Effector memory CD8-positive, alpha-beta T cell (primary cell): ENCODE results near the gene LRRC34.

Source experiments
- ATAC-seq: fragments of 150-1000 bp; cut with Tn5 transposase; replicated peaks from 2 replicates; pipeline ENCODE4 v1.10.0; 2021; ENCODE audit warnings: mild to moderate bottlenecking, moderate library complexity
- DNase-seq, 3 experiments: peaks; one replicate each; pipeline ENCODE4 v3.0.0; 2021
- H3K27ac Mint-ChIP-seq, 2 donors: one replicate each; pipeline ENCODE4 v1.8.0; 2022; ENCODE audit warnings: mild to moderate bottlenecking in 2 of 2, mixed read lengths in 2 of 2, moderate library complexity in 2 of 2
- H3K27me3 Mint-ChIP-seq, 2 donors: one replicate each; pipeline ENCODE4 v1.8.0; 2022; ENCODE audit warnings: mixed read lengths in 2 of 2
- H3K36me3 Mint-ChIP-seq: one replicate; pipeline ENCODE4 v1.8.0; 2022; ENCODE audit warnings: mild to moderate bottlenecking, moderate library complexity, mixed read lengths; ENCODE audit not compliant: insufficient read depth
- H3K4me1 Mint-ChIP-seq, 2 donors: one replicate each; pipeline ENCODE4 v1.8.0; 2022; ENCODE audit warnings: low read depth in 2 of 2, mixed read lengths in 2 of 2
- H3K4me3 Mint-ChIP-seq, 2 donors: one replicate each; pipeline ENCODE4 v1.8.0; 2022; ENCODE audit warnings: mild to moderate bottlenecking in 2 of 2, mixed read lengths in 2 of 2, moderate library complexity in 2 of 2
- H3K9me3 Mint-ChIP-seq, 2 donors: one replicate each; pipeline ENCODE4 v1.8.0; 2022; ENCODE audit warnings: mixed read lengths in 2 of 2
- total RNA-seq, 9 experiments: gene quantifications; one replicate each; lab custom pipeline; 2026; lab: John Stamatoyannopoulos, UW

Gene LRRC34, protein sequence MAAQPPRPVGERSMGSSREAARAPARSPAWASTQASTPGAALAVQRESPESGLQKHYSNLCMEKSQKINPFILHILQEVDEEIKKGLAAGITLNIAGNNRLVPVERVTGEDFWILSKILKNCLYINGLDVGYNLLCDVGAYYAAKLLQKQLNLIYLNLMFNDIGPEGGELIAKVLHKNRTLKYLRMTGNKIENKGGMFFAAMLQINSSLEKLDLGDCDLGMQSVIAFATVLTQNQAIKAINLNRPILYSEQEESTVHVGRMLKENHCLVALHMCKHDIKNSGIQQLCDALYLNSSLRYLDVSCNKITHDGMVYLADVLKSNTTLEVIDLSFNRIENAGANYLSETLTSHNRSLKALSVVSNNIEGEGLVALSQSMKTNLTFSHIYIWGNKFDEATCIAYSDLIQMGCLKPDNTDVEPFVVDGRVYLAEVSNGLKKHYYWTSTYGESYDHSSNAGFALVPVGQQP
- 0 to 0.88 (median 0.34) reads per million in 9 experiments for total RNA-seq

DNA sequence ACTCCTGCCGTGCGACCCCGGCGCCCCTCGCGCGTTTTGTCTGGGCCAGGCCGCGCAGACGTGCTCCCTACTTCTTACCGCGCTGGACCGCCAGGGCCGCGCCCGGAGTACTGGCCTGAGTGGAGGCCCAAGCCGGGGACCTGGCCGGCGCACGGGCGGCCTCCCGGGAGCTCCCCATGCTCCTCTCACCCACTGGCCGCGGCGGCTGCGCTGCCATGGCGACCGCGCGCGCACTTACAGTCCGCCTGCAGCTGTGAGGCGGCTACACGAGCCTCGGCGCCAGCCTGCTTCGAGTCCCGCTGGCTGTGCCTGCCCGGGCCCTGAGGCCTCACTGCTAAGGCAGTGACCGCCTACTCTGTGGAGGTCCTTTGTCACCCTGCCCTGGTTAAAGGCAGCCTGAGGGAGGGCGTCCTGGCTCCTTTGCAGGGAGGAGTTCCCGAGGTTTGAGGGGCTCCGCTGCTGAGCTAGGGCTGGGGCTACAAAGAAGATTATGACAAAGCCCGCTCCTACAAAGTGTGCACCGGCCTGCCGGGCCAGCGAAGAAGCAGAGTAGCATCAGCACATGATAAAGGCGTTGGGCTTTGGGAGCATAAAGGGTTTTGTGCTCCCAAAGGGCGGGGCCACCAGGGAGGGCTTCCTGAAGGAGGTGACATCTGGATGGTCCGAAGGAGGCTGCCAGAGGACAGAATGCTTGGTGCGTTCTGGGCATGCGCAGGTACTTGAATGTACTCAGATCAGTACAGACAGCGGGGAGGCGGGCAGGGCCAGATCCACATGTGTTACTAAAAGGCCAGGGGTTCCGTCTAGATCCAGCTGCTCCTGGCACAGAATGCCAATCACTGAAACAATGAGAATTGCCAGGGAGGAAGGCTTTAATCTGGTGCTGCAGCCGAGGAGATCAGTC, at the start of gene LRRC34, which contains the start of gene LRRIQ4:
Gene LRRC34 (minus strand): TSS at position 573 of the 904 bp plus-strand sequence. CDS start 356 bp downstream, at position 217.
Gene LRRIQ4 (plus strand): TSS at position 539 of the 904 bp plus-strand sequence. CDS start 9,052 bp downstream, outside the sequence.
- ATAC-seq (peak; percentile 65), DNase-seq (peak; percentile 30 to 46 (median 31))
- H3K4me1 Mint-ChIP-seq = peaks cover 21 to 22% of the 10 kb centered on the region in 2 donors
- H3K4me3 Mint-ChIP-seq = peak within 1 kb of the TSS; percentile 89 to 92
- peaks cover 19% of the 10 kb centered on the region for H3K36me3 Mint-ChIP-seq
- H3K27ac Mint-ChIP-seq = peak within 1 kb of the TSS; percentile 73 to 89
- H3K9me3 Mint-ChIP-seq = peaks cover 0 to 6% of the 10 kb centered on the region in 2 donors
- peaks cover 3 to 19% of the 10 kb centered on the region in 2 donors for H3K27me3 Mint-ChIP-seq

DNA sequence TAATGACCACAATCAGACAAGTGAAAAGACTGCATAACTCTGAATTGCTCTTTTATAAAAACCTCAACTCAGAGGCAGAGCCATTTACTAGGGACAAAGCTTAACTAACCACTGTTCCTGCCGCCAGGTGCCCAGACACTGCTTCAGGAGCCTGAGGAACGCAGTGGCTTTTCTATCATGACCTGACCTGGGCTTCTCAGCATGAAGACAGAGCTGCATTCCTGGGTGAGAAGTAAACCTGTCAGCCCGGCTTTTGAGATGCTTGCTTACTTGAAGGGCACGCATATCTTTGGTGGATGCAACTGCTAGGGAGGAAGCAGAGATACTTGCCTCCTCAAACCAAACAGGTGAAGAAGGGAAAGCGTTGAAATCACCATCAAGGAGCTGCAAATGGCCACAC, 49.2 kb upstream of the LRRC34 start:
- Mint-ChIP-seq H3K9me3 (no peaks in the 10 kb centered on the region), H3K36me3 (no peaks in the 10 kb centered on the region), H3K27me3 (peaks cover 18 to 50% of the 10 kb centered on the region in 2 donors), H3K27ac (no peak overlapping the region), H3K4me3 (no peak overlapping the region), H3K4me1 (peaks cover 4 to 6% of the 10 kb centered on the region in 2 donors)
- DNase-seq = no peak
- no peak for ATAC-seq

DNA sequence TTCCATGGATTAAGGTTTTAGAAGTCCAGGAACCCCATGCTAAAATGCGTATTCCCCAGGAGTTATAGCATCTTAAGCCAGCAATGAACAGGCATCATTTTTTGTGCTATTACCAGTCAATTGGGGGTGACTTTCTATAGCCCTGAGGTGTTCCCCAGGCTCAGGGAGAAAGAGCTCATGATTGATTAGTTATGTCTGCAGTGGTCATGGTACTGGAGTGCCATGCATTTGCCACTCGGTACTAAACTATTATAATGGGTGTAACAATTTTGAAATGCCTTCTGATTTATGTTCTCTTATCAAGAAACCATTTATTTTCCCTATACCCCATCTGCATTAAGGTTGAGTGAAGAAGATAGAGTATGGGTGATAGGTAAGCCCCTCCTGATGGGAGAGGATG, 45.1 kb upstream of the LRRC34 start:
- H3K4me3 Mint-ChIP-seq = no peak overlapping the region
- H3K4me1 Mint-ChIP-seq = no peaks in the 10 kb centered on the region
- DNase-seq (no peak), ATAC-seq (no peak)
- H3K36me3 Mint-ChIP-seq = no peaks in the 10 kb centered on the region
- H3K27ac Mint-ChIP-seq = no peak overlapping the region
- H3K27me3 Mint-ChIP-seq = peaks cover 26 to 57% of the 10 kb centered on the region in 2 donors
- H3K9me3 Mint-ChIP-seq = no peaks in the 10 kb centered on the region

DNA sequence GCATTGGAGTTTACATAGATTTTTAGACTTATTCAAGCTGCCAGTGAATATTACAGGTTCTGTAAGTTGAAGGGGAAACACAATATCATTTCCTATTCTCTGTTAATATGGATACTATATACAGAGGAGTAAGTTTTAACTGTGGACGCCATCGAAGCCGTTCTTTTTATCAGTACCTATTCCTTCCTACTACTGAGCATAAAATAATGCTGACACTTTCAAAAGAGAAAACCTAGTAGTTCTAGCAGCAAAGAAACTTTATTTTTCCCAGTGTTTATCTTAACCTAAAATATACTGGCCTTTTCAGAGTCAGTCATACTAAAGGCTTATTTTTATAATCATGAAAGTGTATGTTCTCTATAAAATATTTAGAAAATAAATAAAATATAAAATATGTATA, 42.8 kb upstream of the LRRC34 start:
- no peak overlapping the region for H3K4me3 Mint-ChIP-seq

DNA sequence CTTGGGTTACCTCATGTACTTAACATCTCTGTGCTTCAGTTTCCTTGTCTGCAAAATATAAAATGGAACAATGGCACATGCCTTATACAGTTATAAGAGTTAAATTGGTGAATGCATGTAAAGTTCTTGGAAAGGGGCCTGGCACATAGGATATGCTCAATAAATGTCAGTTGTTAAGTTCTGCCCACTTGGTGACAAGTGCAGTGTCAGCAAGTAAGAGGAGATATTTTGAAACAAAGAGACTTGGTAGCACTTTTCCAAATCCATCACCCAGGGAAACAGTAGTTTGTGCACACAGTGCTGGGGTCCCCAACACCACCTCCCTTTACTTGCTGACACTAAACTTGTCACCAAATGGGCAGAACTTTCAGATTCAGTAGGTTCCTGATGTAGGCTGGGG, 37.9 kb upstream of the LRRC34 start:
- Mint-ChIP-seq H3K4me3 (no peak overlapping the region), H3K4me1 (no peaks in the 10 kb centered on the region), H3K9me3 (no peaks in the 10 kb centered on the region), H3K27ac (no peak overlapping the region), H3K36me3 (no peaks in the 10 kb centered on the region), H3K27me3 (peaks cover 32 to 53% of the 10 kb centered on the region in 2 donors)
- ATAC-seq (no peak), DNase-seq (no peak)

More for the DNA sequence above, 42.8 kb upstream of the LRRC34 start:
- no peaks in the 10 kb centered on the region for H3K36me3 Mint-ChIP-seq
- DNase-seq (no peak), ATAC-seq (no peak)
- H3K9me3 Mint-ChIP-seq = no peaks in the 10 kb centered on the region
- H3K27me3 Mint-ChIP-seq = peaks cover 24 to 61% of the 10 kb centered on the region in 2 donors
- no peak overlapping the region for H3K27ac Mint-ChIP-seq
- no peaks in the 10 kb centered on the region for H3K4me1 Mint-ChIP-seq

DNA sequence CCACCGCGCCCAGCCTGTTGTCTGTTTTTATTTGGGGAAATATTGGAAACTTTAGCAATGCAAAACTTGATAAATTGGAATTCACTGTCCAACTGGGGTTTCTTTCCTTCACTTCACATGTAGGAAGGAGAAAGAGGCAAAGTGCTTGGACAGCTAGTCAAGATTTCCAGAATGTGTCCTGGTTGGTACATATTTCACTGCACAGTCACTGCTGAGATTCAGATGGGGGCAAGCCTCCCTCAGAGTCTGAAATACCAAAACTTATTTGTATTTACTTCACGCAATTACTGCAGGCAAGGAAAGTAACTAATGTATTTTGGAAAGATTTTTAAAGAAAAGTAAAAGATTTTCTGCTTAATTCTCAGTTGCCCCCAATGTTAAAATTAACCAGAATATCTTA, 36.0 kb upstream of the LRRC34 start:
- H3K4me1 Mint-ChIP-seq = no peaks in the 10 kb centered on the region
- H3K36me3 Mint-ChIP-seq = peaks cover 4% of the 10 kb centered on the region
- no peak for DNase-seq
- no peaks in the 10 kb centered on the region for H3K9me3 Mint-ChIP-seq
- no peak overlapping the region for H3K27ac Mint-ChIP-seq
- peaks cover 23 to 37% of the 10 kb centered on the region in 2 donors for H3K27me3 Mint-ChIP-seq
- no peak overlapping the region for H3K4me3 Mint-ChIP-seq
- no peak for ATAC-seq

DNA sequence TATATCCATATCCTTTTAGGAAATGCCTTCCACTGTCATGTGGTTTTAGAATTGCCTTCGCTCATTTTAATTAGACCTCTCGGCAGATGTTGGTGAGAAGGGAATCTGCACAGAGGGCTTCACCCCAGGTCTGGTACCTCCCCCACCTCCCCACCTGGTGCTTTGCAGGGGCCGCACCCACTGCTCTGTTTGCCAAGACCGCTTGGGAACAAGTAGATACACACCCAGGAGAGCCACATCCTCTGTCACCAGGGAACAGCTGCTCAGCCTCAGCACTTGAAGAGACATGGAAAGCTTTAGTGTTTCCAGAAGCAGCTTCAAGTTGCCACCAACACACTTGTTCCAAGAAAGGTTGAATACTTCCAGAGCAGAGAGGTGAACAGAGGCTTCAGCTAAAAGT, 35.2 kb upstream of the LRRC34 start:
- no peak for ATAC-seq
- H3K4me3 Mint-ChIP-seq = no peak overlapping the region
- no peaks in the 10 kb centered on the region for H3K9me3 Mint-ChIP-seq
- no peaks in the 10 kb centered on the region for H3K4me1 Mint-ChIP-seq
- DNase-seq = no peak
- peaks cover 4% of the 10 kb centered on the region for H3K36me3 Mint-ChIP-seq
- peaks cover 16 to 29% of the 10 kb centered on the region in 2 donors for H3K27me3 Mint-ChIP-seq
- no peak overlapping the region for H3K27ac Mint-ChIP-seq

DNA sequence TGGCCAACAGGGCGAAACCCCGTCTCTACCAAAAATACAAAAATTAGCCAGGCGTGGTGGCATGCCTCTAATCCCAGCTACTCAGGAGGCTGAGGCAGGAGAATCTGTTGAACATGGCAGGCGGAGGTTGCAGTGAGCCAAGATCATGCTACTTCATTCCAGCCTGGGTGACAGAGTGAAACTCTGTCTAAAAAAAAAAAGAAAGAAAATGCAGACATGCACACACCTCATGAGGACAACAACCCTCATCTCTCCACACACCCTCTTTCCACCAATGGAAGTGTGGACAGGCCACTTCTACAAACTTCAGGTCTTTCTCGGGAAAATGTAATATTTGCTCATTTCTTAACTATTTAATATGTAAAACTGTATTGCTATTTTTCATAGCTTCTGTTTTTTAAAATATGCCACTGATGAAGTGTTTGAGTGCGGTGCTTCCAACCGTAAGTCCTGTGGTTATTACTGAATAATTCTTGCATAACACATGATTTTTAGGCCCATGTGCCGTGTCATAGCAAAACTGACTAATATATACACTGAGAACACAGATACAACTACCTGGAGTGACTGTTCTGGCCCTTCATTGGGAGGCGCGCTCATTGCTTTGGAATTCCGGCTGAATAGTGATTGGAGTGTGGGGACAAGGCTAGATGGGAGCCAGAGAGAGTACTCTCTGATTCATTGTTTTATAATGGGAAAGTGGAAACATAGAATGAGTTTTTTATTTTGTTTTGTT, 33.9 kb upstream of the LRRC34 start:
- DNase-seq (no peak), ATAC-seq (no peak)
- H3K4me3 Mint-ChIP-seq = no peak overlapping the region

DNA sequence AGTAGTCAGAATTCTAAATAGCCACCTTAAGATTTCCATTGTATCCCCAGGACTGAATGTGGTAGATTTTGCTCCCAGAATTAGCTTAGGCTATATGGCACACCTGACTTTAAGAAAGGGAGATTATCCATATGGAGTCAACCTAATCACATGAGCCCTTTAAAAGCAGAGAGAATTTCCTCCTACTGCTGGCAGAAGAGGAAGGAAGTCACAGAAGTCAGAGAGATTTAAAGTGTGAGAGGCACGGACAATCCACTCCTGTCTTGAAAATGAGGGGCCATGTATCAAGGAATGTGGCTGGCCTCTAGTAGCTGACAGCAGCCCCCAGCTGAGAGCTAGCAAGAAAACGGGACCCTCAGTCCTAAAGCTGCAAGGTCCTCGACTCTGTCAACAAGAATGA, 30.3 kb upstream of the LRRC34 start:
- no peak overlapping the region for H3K27ac Mint-ChIP-seq
- H3K36me3 Mint-ChIP-seq = peaks cover 4% of the 10 kb centered on the region
- ATAC-seq = no peak
- no peaks in the 10 kb centered on the region for H3K9me3 Mint-ChIP-seq
- H3K4me3 Mint-ChIP-seq = no peak overlapping the region
- no peaks in the 10 kb centered on the region for H3K4me1 Mint-ChIP-seq
- no peak for DNase-seq
- H3K27me3 Mint-ChIP-seq = peaks cover 32 to 33% of the 10 kb centered on the region in 2 donors

More for the DNA sequence above, 33.9 kb upstream of the LRRC34 start:
- Mint-ChIP-seq H3K27ac (no peak overlapping the region), H3K36me3 (peaks cover 4% of the 10 kb centered on the region), H3K9me3 (no peaks in the 10 kb centered on the region), H3K4me1 (no peaks in the 10 kb centered on the region), H3K27me3 (peaks cover 12 to 24% of the 10 kb centered on the region in 2 donors)

DNA sequence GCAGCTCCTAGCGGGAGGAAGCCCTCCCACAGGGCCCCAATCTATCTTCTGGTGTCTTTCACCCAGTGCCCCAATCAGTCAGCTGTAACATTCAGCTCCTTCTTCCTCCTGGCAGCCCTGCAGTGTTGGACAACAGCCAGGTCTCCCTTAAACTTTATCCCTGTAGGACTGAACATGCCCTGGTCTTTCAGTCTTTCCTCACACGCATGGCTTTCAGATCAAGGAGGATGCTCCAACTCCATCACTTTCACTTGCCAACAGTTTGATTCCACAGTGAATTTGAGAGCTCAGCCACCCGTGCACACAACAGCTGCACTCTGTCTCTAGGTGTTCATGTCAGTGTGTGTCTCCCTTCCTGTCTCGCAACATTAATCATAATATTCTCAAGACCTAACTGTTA, 28.5 kb upstream of the LRRC34 start:
- H3K4me1 Mint-ChIP-seq = no peaks in the 10 kb centered on the region
- H3K4me3 Mint-ChIP-seq = no peak overlapping the region
- H3K9me3 Mint-ChIP-seq = no peaks in the 10 kb centered on the region
- no peak for ATAC-seq
- peaks cover 35 to 44% of the 10 kb centered on the region in 2 donors for H3K27me3 Mint-ChIP-seq
- DNase-seq = no peak
- H3K36me3 Mint-ChIP-seq = peaks cover 4% of the 10 kb centered on the region
- H3K27ac Mint-ChIP-seq = no peak overlapping the region

DNA sequence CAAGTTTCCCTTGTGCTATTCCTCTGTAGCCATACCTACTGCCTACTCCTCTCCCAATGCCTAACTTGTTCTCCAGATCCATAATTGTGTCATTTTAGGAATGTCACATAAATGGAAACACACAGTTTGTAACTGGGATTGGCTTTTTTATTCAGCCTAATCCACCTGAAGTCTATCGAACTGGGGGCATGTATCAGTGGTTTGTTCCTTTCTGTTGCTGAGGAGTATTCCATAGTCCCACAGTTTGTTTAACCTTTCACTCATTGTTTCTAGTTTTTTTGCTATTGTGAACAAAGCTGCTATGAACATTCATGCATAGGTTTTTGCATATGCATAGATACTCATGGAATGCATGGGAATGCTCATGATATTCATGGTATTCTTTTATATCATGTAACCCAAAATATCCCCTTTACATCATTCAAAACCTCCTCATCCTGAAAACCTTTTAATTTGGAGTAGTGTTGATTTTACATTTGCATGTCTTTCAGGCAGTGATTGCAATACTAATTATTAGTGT, 25.9 kb upstream of the LRRC34 start:
- no peak for DNase-seq
- no peaks in the 10 kb centered on the region for H3K4me1 Mint-ChIP-seq
- H3K27me3 Mint-ChIP-seq = peaks cover 31 to 44% of the 10 kb centered on the region in 2 donors
- H3K4me3 Mint-ChIP-seq = no peak overlapping the region
- no peak overlapping the region for H3K27ac Mint-ChIP-seq
- H3K9me3 Mint-ChIP-seq = no peaks in the 10 kb centered on the region
- no peaks in the 10 kb centered on the region for H3K36me3 Mint-ChIP-seq
- no peak for ATAC-seq

DNA sequence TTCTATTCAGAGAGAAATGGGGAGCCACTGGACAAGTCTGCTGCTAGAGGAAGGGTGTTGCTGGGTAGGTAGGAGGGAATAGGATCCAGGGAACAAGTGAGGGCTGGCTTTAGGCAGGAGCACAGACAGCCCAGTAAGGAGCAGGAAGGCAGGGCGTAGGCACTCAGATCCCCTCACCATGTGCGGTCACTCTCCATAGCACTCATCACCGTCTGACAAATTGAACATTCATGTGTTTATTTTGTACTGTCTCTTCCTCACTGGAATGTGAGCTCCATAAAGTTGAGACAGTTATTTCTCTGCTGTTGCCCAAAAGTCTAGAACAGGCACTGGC, 24.2 kb upstream of the LRRC34 start:
- H3K4me1 Mint-ChIP-seq = no peaks in the 10 kb centered on the region
- H3K27ac Mint-ChIP-seq = no peak overlapping the region
- DNase-seq (no peak), ATAC-seq (no peak)
- H3K27me3 Mint-ChIP-seq = peaks cover 36 to 44% of the 10 kb centered on the region in 2 donors
- no peaks in the 10 kb centered on the region for H3K36me3 Mint-ChIP-seq
- no peaks in the 10 kb centered on the region for H3K9me3 Mint-ChIP-seq
- no peak overlapping the region for H3K4me3 Mint-ChIP-seq
